Breast epithelium (tissue), 4 donors: ENCODE data around the gene SERPINA3. TPM values are rescaled to one million over a fixed set of nuclear protein-coding genes. Genes with fewer than 3 reads are reported as not detected.

Experiments
- DNase-seq, 2 donors: peaks; one replicate each; pipeline ENCODE4 v3.0.0-alpha.2; 2019; ENCODE audit warnings: low spot score in 2 of 2
- H3K27ac ChIP-seq, 2 donors: fragments of 200-600 bp; sonication (generic) in 1 of 2; one replicate each; pipeline ENCODE4 v1.5.1; 2016 to 2019; ENCODE audit warnings: mild to moderate bottlenecking in 1 of 2
- H3K27me3 ChIP-seq, 2 donors: fragments of 200-600 bp; sonication (generic) in 1 of 2; one replicate each; pipeline versions ENCODE4 v1.5.1 to v1.6.0; 2017 to 2019; ENCODE audit warnings: control low read depth in 1 of 2, mild to moderate bottlenecking in 1 of 2
- H3K36me3 ChIP-seq: fragments of 200-600 bp; one replicate; pipeline ENCODE4 v1.5.1; 2019
- H3K4me1 ChIP-seq, 2 donors: fragments of 200-600 bp; sonication (generic); one replicate each; pipeline ENCODE4 v1.5.1; 2016 to 2019; ENCODE audit warnings: control low read depth in 1 of 2
- H3K4me3 ChIP-seq, 3 donors: fragments of 200-600 bp; sonication (generic); 1 replicate in 2 of 3; 2 replicates in 1 of 3; pipeline ENCODE4 v1.5.1; 2016 to 2019; ENCODE audit warnings: mild to moderate bottlenecking in 3 of 3, moderate library complexity in 2 of 3
- H3K9me3 ChIP-seq, 2 donors: fragments of 200-600 bp; sonication (generic) in 1 of 2; one replicate each; pipeline ENCODE4 v1.5.1; 2016 to 2019; ENCODE audit warnings: control low read depth in 1 of 2
- CTCF ChIP-seq, 3 donors: fragments of 450-650 bp; IDR thresholded peaks; one replicate each; pipeline ENCODE4 v1.5.1; 2016 to 2017; ENCODE audit warnings: antibody characterized with exemption in 3 of 3, mild to moderate bottlenecking in 3 of 3, moderate library complexity in 3 of 3
- POLR2A ChIP-seq: fragments of 450-650 bp; IDR thresholded peaks from one replicate; pipeline ENCODE4 v1.6.1; 2016; ENCODE audit warnings: antibody characterized with exemption, mild to moderate bottlenecking, moderate library complexity
- POLR2AphosphoS5 ChIP-seq, 3 donors: sonication (generic); formaldehyde crosslinking; IDR thresholded peaks; one replicate each; pipeline ENCODE4 v1.6.1; 2017; ENCODE audit warnings: antibody characterized with exemption in 3 of 3
- intact Hi-C: fragments of 100-400 bp; cut with DNase I; formaldehyde crosslinking; loops from one replicate; pipeline ENCODE4 v1.15.1; 2023; ENCODE audit warnings: low total_unique reads
- total RNA-seq, 3 donors: library from RNA; depleted of rRNA; stranded (reverse); fragments of >200 nt; gene quantifications; one replicate each; pipeline ENCODE4 v1.1.0, GENCODE V29; 2016

The SERPINA3 gene
- total RNA-seq, 3 donors from 2014 or later: 88.7 to 1,840 (median 1,497) TPM

GRCh38 chr14:94631050-94631449 lies 18.9 kb downstream of the SERPINA3 start:
- no peaks in the 10 kb centered on the region for H3K36me3 ChIP-seq
- DNase-seq: no peak
- H3K4me3 ChIP-seq: no peak overlapping the region
- H3K27me3 ChIP-seq: no peaks in the 10 kb centered on the region
- intact Hi-C loops: no loop called here
- no peaks in the 10 kb centered on the region for H3K4me1 ChIP-seq
- TF ChIP-seq CTCF (IDR thresholded peaks at IDR 0.05): no peak
- TF ChIP-seq POLR2A: no peak
- no peak for TF ChIP-seq POLR2AphosphoS5 (IDR thresholded peaks at IDR 0.05)
- no peaks in the 10 kb centered on the region for H3K9me3 ChIP-seq
- H3K27ac ChIP-seq: no peak overlapping the region

GRCh38 chr14:94631536-94632304 lies 19.5 kb downstream of the SERPINA3 start:
- H3K36me3 ChIP-seq: no peaks in the 10 kb centered on the region
- intact Hi-C loops: no loop called here
- no peak for DNase-seq
- no peaks in the 10 kb centered on the region for H3K9me3 ChIP-seq
- no peak for TF ChIP-seq POLR2A
- TF ChIP-seq CTCF (IDR thresholded peaks at IDR 0.05): no peak
- no peak for TF ChIP-seq POLR2AphosphoS5 (IDR thresholded peaks at IDR 0.05)
- no peaks in the 10 kb centered on the region for H3K27me3 ChIP-seq
- H3K4me1 ChIP-seq: no peaks in the 10 kb centered on the region
- no peak overlapping the region for H3K27ac ChIP-seq
- no peak overlapping the region for H3K4me3 ChIP-seq

GRCh38 chr14:94632305-94632590 lies 20.1 kb downstream of the SERPINA3 start:
- intact Hi-C loops: no loop called here
- H3K27me3 ChIP-seq: no peaks in the 10 kb centered on the region
- no peak overlapping the region for H3K27ac ChIP-seq
- H3K4me1 ChIP-seq: no peaks in the 10 kb centered on the region
- no peaks in the 10 kb centered on the region for H3K9me3 ChIP-seq
- no peak overlapping the region for H3K4me3 ChIP-seq
- H3K36me3 ChIP-seq: no peaks in the 10 kb centered on the region
- TF ChIP-seq POLR2A (no peak), CTCF (IDR thresholded peaks at IDR 0.05) (no peak), POLR2AphosphoS5 (IDR thresholded peaks at IDR 0.05) (no peak)
- DNase-seq: no peak

GRCh38 chr14:94633121-94633520 lies 20.9 kb downstream of the SERPINA3 start:
- H3K4me1 ChIP-seq: no peaks in the 10 kb centered on the region
- intact Hi-C loops: no loop called here
- no peaks in the 10 kb centered on the region for H3K9me3 ChIP-seq
- no peaks in the 10 kb centered on the region for H3K36me3 ChIP-seq
- H3K27ac ChIP-seq: no peak overlapping the region
- H3K27me3 ChIP-seq: no peaks in the 10 kb centered on the region
- no peak overlapping the region for H3K4me3 ChIP-seq
- TF ChIP-seq POLR2AphosphoS5 (IDR thresholded peaks at IDR 0.05) (no peak), CTCF (IDR thresholded peaks at IDR 0.05) (no peak), POLR2A (no peak)
- DNase-seq: no peak

GRCh38 chr14:94635154-94635553 lies 23.0 kb downstream of the SERPINA3 start:
- intact Hi-C loops: no loop called here
- Histone ChIP-seq H3K36me3 (no peaks in the 10 kb centered on the region), H3K4me3 (no peak overlapping the region), H3K4me1 (no peaks in the 10 kb centered on the region), H3K27ac (no peak overlapping the region), H3K9me3 (no peaks in the 10 kb centered on the region), H3K27me3 (no peaks in the 10 kb centered on the region)
- no peak for DNase-seq
- no peak for TF ChIP-seq POLR2A
- TF ChIP-seq CTCF (IDR thresholded peaks at IDR 0.05): no peak
- no peak for TF ChIP-seq POLR2AphosphoS5 (IDR thresholded peaks at IDR 0.05)
